ENCODE data around the gene SAP30L.
A peak's percentile ranks its signal among the peaks of the same experiment; 100 is the strongest.

The SAP30L gene

DNA sequence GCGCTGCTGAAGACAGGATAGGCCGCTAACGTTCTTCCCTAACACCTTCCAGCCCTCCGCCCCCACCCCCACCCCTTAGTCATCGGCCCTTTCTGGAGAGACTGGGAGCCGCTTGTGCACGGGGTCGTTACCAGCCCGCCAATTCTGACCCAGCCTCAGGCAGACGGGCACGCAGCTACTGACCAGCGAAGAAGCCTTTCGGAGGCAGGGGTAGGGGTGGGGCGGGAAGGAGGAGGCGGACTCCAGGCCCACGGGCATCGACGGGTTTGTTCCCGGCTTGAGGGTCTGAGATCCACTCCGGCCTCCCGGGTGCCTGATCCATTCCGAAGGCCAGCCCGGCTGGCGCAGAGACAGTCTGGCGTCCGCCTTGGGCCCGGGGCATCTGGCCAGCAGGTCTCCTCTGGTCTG is 33.0 kb downstream of the SAP30L start:
- H3K27ac ChIP-seq (ENCODE audit: low read depth, low read length): no peak overlapping the region
- H3K4me3 ChIP-seq (ENCODE audit: low read length): no peak overlapping the region
- H2BK5ac ChIP-seq (ENCODE audit: low read length): no peak overlapping the region
- peak; percentile 93 for DNase-seq
- no peak overlapping the region for H2AK5ac ChIP-seq (ENCODE audit: low read length)
- H3K4me2 ChIP-seq (ENCODE audit: low read length): peak overlapping the region; percentile 64
- no CpG with 5 or more reads among the region's 27 CpGs for WGBS (ENCODE audit: extremely low coverage, insufficient coverage, low lambda C conversion rate)
- no peak overlapping the region for H4K8ac ChIP-seq (ENCODE audit: low read depth, low read length)
- H3K36me3 ChIP-seq (ENCODE audit: control insufficient read depth, insufficient read depth, low read length): no peaks in the 10 kb centered on the region
- H3K79me2 ChIP-seq (ENCODE audit: control insufficient read depth, insufficient read depth, low read length): peaks cover 20% of the 10 kb centered on the region
- no peak overlapping the region for H4K5ac ChIP-seq (ENCODE audit: low read length)
- peak overlapping the region; percentile 85 for H3K56ac ChIP-seq (ENCODE audit: low read length)
- peaks cover 15% of the 10 kb centered on the region for H3K4me1 ChIP-seq (ENCODE audit: control insufficient read depth, low read depth, low read length)
- H3K4ac ChIP-seq (ENCODE audit: low read depth, low read length): peak overlapping the region; percentile 43
- H3K79me1 ChIP-seq (ENCODE audit: low read length): peaks cover 3% of the 10 kb centered on the region
- H2BK15ac ChIP-seq (replicated peaks; ENCODE audit: low read depth): no peak overlapping the region
- H3K18ac ChIP-seq (ENCODE audit: low read length): peak overlapping the region; percentile 1
- peak overlapping the region; percentile 53 for H3K9ac ChIP-seq (ENCODE audit: low read length)
- H3K27me3 ChIP-seq (ENCODE audit: insufficient read depth, low read length, poor library complexity): peaks cover 61% of the 10 kb centered on the region
- no peak overlapping the region for H2BK120ac ChIP-seq (ENCODE audit: low read depth, low read length)
- peak overlapping the region; percentile 59 for H3K23ac ChIP-seq (ENCODE audit: low read length)

DNA sequence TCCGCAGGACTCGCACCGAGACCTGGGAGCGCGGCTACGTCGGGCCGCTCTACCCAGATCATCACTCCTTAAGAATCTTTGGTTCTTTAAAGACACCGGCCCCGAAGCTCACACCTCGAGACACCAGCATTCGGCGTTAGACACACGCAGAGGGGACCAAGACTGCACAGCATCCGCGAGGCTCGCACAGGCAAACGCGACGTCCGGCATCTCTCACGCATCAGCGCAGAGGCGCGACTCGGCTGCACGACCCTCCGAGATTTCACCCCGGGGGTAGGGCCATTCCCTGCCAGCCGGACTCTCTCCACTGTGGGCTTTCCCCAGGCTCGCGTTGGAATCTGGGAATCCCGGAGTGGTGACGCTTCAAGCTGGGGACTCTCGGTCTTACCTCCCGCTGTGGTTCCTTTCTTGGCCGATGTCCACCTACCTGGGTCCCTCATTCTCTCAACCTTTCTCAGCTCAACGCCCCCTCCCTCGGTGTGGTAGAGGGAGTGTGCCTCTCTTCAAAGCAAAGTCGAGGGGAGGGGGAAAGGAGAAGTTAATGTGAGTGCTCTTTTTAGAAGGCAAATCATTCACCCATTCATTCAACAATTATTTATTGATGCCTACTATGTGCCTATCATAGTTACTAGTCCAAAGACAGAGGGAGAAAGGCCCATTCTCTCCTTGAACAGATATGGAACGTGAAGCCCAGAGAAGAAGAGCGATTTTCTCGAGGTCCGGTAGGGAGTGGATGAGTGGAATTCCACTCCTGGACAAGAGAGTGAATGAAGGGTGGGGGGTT is 33.6 kb downstream of the SAP30L start:
- H2BK5ac ChIP-seq (ENCODE audit: low read length): no peak overlapping the region
- peaks cover 13% of the 10 kb centered on the region for H3K4me1 ChIP-seq (ENCODE audit: control insufficient read depth, low read depth, low read length)
- no peaks in the 10 kb centered on the region for H3K36me3 ChIP-seq (ENCODE audit: control insufficient read depth, insufficient read depth, low read length)
- peak overlapping the region; percentile 85 for H3K56ac ChIP-seq (ENCODE audit: low read length)
- peaks cover 2% of the 10 kb centered on the region for H3K79me1 ChIP-seq (ENCODE audit: low read length)
- no CpG with 5 or more reads among the region's 44 CpGs for WGBS (ENCODE audit: extremely low coverage, insufficient coverage, low lambda C conversion rate)
- peak overlapping the region; percentile 43 for H3K4ac ChIP-seq (ENCODE audit: low read depth, low read length)
- peaks cover 20% of the 10 kb centered on the region for H3K79me2 ChIP-seq (ENCODE audit: control insufficient read depth, insufficient read depth, low read length)
- DNase-seq: peak; percentile 65
- no peak overlapping the region for H4K8ac ChIP-seq (ENCODE audit: low read depth, low read length)
- peak overlapping the region; percentile 10 for H3K4me3 ChIP-seq (ENCODE audit: low read length)
- peak overlapping the region; percentile 53 for H3K9ac ChIP-seq (ENCODE audit: low read length)
- peak overlapping the region; percentile 1 for H3K18ac ChIP-seq (ENCODE audit: low read length)
- H2AK5ac ChIP-seq (ENCODE audit: low read length): no peak overlapping the region
- no peak overlapping the region for H2BK120ac ChIP-seq (ENCODE audit: low read depth, low read length)
- peaks cover 61% of the 10 kb centered on the region for H3K27me3 ChIP-seq (ENCODE audit: insufficient read depth, low read length, poor library complexity)
- peak overlapping the region; percentile 22 for H3K4me2 ChIP-seq (ENCODE audit: low read length)
- H3K23ac ChIP-seq (ENCODE audit: low read length): no peak overlapping the region
- H4K5ac ChIP-seq (ENCODE audit: low read length): no peak overlapping the region
- H2BK15ac ChIP-seq (replicated peaks; ENCODE audit: low read depth): no peak overlapping the region
- no peak overlapping the region for H3K27ac ChIP-seq (ENCODE audit: low read depth, low read length)

DNA sequence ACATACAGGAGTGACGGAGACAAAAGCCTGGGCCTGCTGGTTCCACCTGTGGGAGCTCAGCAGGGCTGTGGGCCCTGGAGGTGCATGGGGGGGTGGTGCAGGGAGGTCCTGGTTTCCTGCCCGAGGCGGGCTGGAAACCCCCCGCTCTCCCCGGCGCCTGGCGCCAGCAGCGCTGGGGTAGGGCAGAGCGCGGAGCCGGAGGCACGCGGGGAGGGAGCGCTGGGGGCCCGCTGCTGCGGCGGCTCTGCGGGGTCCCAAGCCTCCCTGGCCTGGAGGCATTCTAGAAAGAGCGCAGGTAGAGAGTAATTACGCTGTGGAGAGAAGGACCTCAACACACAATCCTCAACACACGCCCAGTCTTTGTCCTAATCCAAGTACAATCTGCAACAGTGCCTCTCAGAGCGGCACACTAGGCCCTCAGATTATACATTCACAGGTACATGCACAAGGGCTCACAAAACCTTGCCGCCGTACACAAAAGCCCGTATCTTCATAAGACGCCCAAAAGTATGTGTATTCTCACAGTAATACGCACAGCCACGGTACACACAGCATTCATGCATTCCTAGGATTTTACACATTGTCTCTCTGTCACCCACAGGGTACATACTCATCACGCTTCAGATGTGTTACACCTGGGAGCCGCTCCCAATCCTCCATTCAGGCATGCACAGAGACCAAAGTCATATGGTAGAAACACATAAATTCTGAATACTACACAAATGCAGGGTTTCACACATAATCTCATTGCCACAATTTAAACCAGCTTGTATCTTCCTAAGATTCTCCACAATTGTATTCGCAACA is 34.4 kb downstream of the SAP30L start:
- peak overlapping the region; percentile 22 for H3K4me2 ChIP-seq (ENCODE audit: low read length)
- no peak overlapping the region for H3K27ac ChIP-seq (ENCODE audit: low read depth, low read length)
- DNase-seq: peak; percentile 66
- H3K4me3 ChIP-seq (ENCODE audit: low read length): no peak overlapping the region
- no peak overlapping the region for H2BK5ac ChIP-seq (ENCODE audit: low read length)
- no peak overlapping the region for H3K4ac ChIP-seq (ENCODE audit: low read depth, low read length)
- peak overlapping the region; percentile 43 for H3K56ac ChIP-seq (ENCODE audit: low read length)
- no peak overlapping the region for H2AK5ac ChIP-seq (ENCODE audit: low read length)
- no peaks in the 10 kb centered on the region for H3K79me1 ChIP-seq (ENCODE audit: low read length)
- H3K36me3 ChIP-seq (ENCODE audit: control insufficient read depth, insufficient read depth, low read length): no peaks in the 10 kb centered on the region
- H4K5ac ChIP-seq (ENCODE audit: low read length): no peak overlapping the region
- peaks cover 62% of the 10 kb centered on the region for H3K27me3 ChIP-seq (ENCODE audit: insufficient read depth, low read length, poor library complexity)
- H3K79me2 ChIP-seq (ENCODE audit: control insufficient read depth, insufficient read depth, low read length): peaks cover 20% of the 10 kb centered on the region
- WGBS (ENCODE audit: extremely low coverage, insufficient coverage, low lambda C conversion rate): no CpG with 5 or more reads among the region's 31 CpGs
- no peak overlapping the region for H2BK120ac ChIP-seq (ENCODE audit: low read depth, low read length)
- peak overlapping the region; percentile 17 for H3K9ac ChIP-seq (ENCODE audit: low read length)
- H4K8ac ChIP-seq (ENCODE audit: low read depth, low read length): no peak overlapping the region
- no peak overlapping the region for H3K23ac ChIP-seq (ENCODE audit: low read length)
- H2BK15ac ChIP-seq (replicated peaks; ENCODE audit: low read depth): no peak overlapping the region
- peaks cover 9% of the 10 kb centered on the region for H3K4me1 ChIP-seq (ENCODE audit: control insufficient read depth, low read depth, low read length)
- no peak overlapping the region for H3K18ac ChIP-seq (ENCODE audit: low read length)

DNA sequence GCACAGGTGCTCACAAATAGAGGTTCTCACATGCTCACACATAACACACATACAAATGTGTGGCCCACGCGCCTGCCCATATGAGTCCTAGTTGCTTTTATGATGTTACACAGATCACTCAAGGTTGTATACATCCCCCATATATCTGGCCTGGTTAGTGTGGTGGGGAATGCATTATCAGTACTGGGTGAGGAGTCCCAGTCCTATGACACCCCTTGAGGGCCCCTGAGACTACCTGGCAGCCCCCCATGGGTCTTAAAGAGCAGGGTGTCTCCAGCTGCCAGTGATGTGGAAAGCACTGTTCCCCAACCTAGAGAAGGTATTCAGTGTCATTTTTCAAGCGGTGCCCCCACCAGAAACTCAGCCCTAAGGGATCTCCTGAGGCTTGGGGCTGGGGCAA is 35.0 kb downstream of the SAP30L start:
- Histone ChIP-seq H3K23ac (ENCODE audit: low read length) (no peak overlapping the region), H3K4me3 (ENCODE audit: low read length) (no peak overlapping the region), H2BK120ac (ENCODE audit: low read depth, low read length) (no peak overlapping the region), H3K56ac (ENCODE audit: low read length) (peak overlapping the region; percentile 26), H3K4me1 (ENCODE audit: control insufficient read depth, low read depth, low read length) (peaks cover 14% of the 10 kb centered on the region), H2BK5ac (ENCODE audit: low read length) (no peak overlapping the region), H3K27me3 (ENCODE audit: insufficient read depth, low read length, poor library complexity) (peaks cover 67% of the 10 kb centered on the region), H2BK15ac (replicated peaks; ENCODE audit: low read depth) (no peak overlapping the region), H3K36me3 (ENCODE audit: control insufficient read depth, insufficient read depth, low read length) (no peaks in the 10 kb centered on the region), H3K79me2 (ENCODE audit: control insufficient read depth, insufficient read depth, low read length) (peaks cover 18% of the 10 kb centered on the region), H4K5ac (ENCODE audit: low read length) (no peak overlapping the region), H3K18ac (ENCODE audit: low read length) (no peak overlapping the region), H4K8ac (ENCODE audit: low read depth, low read length) (no peak overlapping the region), H3K9ac (ENCODE audit: low read length) (no peak overlapping the region), H3K27ac (ENCODE audit: low read depth, low read length) (no peak overlapping the region), H2AK5ac (ENCODE audit: low read length) (no peak overlapping the region), H3K79me1 (ENCODE audit: low read length) (no peaks in the 10 kb centered on the region), H3K4me2 (ENCODE audit: low read length) (no peak overlapping the region), H3K4ac (ENCODE audit: low read depth, low read length) (no peak overlapping the region)
- no peak for DNase-seq
- no CpG with 5 or more reads among the region's 3 CpGs for WGBS (ENCODE audit: extremely low coverage, insufficient coverage, low lambda C conversion rate)

DNA sequence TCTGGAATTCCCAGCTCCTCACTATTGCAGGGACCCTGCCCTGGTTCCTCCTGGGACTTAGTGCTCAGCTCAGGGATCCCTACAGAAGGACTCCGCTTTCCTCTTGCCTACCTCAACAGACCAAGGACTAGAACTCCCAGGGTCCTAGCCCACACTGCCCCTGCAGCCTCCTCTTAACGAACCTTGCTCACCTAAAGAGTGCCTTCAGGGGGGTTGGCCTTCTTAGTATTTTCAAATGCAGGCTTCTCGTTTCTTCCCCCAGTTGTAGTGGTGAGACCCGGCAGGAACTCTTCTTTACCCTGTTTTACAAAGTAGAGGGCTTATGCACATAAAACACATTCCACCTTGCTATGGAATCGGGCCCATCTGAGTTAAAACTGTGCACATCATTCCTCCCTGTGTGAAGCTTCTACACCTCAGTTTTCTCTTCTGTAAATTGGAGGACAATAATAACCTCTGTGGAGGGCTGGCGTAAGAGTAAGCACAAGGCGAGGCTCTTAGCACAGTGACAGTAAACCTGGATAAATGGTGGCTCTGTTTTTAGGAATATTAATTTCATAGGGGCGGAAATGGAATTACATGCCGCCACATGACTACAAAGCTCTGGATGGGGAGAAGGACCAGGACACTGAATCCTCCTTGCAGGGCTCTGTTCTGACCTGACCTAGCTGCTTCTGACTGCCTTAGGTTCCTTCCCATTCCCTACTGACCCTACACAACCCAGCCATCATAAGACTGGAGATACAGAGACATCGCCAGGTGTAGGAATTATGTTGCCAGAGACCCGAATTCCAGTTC is 36.0 kb downstream of the SAP30L start:
- peaks cover 65% of the 10 kb centered on the region for H3K27me3 ChIP-seq (ENCODE audit: insufficient read depth, low read length, poor library complexity)
- H3K27ac ChIP-seq (ENCODE audit: low read depth, low read length): no peak overlapping the region
- no peak overlapping the region for H3K56ac ChIP-seq (ENCODE audit: low read length)
- H4K8ac ChIP-seq (ENCODE audit: low read depth, low read length): no peak overlapping the region
- H3K18ac ChIP-seq (ENCODE audit: low read length): no peak overlapping the region
- H4K5ac ChIP-seq (ENCODE audit: low read length): no peak overlapping the region
- no peak for DNase-seq
- H3K9ac ChIP-seq (ENCODE audit: low read length): no peak overlapping the region
- no peak overlapping the region for H3K4me3 ChIP-seq (ENCODE audit: low read length)
- H3K23ac ChIP-seq (ENCODE audit: low read length): no peak overlapping the region
- H3K4me1 ChIP-seq (ENCODE audit: control insufficient read depth, low read depth, low read length): peaks cover 14% of the 10 kb centered on the region
- WGBS (ENCODE audit: extremely low coverage, insufficient coverage, low lambda C conversion rate): no CpG with 5 or more reads among the region's 11 CpGs
- peaks cover 9% of the 10 kb centered on the region for H3K79me2 ChIP-seq (ENCODE audit: control insufficient read depth, insufficient read depth, low read length)
- H3K4me2 ChIP-seq (ENCODE audit: low read length): no peak overlapping the region
- H2BK120ac ChIP-seq (ENCODE audit: low read depth, low read length): no peak overlapping the region
- H3K79me1 ChIP-seq (ENCODE audit: low read length): no peaks in the 10 kb centered on the region
- no peak overlapping the region for H2BK15ac ChIP-seq (replicated peaks; ENCODE audit: low read depth)
- no peak overlapping the region for H2BK5ac ChIP-seq (ENCODE audit: low read length)
- H3K4ac ChIP-seq (ENCODE audit: low read depth, low read length): no peak overlapping the region
- H3K36me3 ChIP-seq (ENCODE audit: control insufficient read depth, insufficient read depth, low read length): no peaks in the 10 kb centered on the region
- no peak overlapping the region for H2AK5ac ChIP-seq (ENCODE audit: low read length)
